Measurements from ENCODE around the gene APOBEC3B. TPM values are rescaled to one million over a fixed set of nuclear protein-coding genes. Genes with fewer than 3 reads are reported as not detected.
"Not testable (repeated sequence)": the region's sequence is repeated elsewhere in the genome, so short reads cannot be mapped to it uniquely, and the experiment has no call there.

The APOBEC3B gene
- total RNA-seq, 1 donor from 2014 or later, result 3.1 TPM

DNA sequence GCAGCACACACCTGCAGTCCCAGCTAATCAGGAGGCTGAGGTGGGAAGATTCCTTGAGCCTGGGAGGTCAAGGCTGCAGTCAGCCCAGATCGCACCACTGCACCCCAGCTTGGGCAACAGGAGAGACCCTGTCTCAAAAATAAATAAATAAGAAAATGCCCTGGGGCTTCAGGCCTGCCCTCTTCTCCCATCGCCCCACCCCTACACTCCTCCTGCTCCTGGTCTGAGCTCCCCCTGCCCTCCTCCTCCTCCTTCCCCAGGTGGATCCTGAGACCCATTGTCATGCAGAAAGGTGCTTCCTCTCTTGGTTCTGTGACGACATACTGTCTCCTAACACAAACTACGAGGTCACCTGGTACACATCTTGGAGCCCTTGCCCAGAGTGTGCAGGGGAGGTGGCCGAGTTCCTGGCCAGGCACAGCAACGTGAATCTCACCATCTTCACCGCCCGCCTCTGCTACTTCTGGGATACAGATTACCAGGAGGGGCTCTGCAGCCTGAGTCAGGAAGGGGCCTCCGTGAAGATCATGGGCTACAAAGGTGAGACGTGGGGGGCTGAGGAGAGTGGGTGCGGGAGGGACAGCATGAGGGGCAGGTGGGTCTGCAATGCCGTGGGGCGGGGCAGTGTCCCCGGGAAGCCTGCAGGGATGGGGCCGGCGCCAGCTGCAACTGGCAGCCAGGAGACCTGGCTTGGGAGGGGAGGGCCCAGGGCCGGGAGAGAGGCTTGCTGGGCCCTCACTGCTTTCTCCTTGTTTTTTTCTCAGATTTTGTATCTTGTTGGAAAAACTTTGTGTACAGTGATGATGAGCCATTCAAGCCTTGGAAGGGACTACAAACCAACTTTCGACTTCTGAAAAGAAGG is 49.5 kb downstream of the APOBEC3B start:
- not testable (repeated sequence) for DNase-seq

DNA sequence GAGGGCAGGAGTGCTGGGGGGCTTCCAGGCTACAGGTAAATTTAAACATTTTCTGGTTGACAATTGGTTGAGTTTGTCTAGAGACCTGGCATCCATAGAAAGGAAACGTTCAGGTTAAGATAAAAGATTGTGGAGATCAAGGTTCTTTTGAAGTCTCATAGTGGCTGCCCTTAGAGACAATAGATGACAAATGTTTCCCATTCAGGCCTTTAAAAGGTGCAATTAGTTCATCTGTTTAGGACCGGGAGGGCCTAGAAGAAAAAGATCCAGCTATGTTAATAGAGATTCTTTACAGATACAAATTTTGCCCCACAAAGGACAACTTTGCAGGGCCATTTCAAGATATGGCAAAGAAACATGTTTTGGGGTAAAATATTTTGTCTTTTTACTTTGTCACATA is 54.9 kb downstream of the APOBEC3B start:
- DNase-seq, result not testable (repeated sequence)

DNA sequence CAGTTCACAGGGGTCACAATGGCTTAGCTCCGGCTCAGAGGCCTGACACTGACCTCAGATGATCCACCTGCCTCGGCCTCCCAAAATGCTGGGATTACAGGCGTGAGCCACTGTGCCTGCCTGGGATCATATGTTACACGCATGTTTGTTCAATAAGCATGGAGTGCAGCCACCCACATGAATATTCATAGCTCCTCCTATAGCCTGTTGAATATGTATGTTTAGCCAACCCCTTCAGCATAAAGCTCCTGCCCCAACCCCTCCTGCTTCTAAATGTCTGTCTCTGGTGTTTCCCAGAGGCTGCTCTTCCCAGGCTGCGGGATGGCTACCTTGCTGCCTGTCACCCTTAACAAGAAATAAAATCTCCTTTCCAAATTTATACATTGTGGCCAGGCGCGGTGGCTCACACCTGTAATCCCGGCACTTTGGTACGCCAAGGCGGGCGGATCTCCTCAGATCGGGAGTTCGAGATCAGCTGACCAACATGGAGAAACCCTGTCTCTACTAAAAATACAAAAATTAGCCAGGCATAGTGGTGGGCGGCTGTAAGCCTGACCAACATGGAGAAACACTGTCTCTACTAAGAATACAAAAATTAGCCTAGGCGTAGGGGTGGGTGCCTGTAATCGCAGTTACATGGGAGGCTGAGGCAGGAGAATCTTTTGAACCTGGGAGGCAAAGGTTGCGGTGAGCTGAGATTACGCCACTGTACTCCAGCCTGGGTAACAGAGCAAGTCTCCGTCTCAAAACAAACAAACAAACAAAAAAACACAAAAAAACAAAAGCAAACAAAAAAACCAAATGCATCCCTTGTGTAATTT is 57.4 kb downstream of the APOBEC3B start:
- DNase-seq, result no peak

DNA sequence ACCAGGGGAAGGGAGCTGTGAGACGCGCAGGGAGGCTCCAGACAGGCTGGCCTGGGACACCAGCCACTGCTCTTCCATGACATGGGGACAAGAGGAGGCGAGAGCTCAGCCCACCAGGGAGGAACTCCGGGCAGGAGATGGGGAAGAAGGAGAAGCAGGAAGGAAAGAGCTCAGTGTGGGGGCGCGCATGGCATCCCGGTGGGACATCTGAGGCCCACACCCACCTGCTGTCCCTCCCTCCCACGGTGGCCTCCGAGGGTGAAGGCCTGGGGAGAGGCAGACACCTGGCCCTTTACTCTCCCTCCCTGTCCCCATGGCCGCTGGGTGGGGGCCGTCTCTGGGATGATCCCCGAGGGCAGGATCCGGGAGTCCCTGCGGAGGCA is 58.0 kb downstream of the APOBEC3B start:
- not testable (repeated sequence) for DNase-seq

DNA sequence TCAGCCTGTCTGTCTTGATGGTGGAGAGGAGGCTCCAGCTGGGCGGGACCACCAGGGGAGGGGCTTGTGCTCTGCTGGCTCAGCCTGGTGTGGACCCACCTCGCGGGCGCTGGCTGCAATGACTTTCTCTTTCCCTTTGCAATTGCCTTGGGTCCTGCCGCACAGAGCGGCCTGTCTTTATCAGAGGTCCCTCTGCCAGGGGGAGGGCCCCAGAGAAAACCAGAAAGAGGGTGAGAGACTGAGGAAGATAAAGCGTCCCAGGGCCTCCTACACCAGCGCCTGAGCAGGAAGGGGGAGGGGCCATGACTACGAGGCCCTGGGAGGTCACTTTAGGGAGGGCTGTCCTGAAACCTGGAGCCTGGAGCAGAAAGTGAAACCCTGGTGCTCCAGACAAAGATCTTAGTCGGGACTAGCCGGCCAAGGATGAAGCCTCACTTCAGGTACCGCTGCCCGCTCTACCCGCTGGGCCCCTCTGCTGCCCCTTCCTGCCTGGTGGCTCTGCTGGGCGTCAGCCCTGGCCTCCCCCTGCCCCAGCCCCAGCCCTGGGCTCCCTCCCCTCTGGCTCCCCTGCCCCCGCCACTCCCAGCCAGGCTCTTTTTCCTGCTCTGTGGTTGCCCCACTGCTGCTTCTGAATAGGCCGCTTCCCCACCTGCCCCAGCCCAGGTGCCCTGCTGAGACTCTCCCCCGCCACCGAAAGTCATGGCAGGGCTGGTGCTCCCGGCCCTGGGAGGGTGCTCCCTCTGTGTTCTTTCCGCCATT is 58.6 kb downstream of the APOBEC3B start, which contains the start of gene APOBEC3F:
TSS of gene APOBEC3F (plus strand) at position 327 of the 759 bp plus-strand sequence. CDS start at position 424, 97 bp downstream.
- not testable (repeated sequence) for DNase-seq

DNA sequence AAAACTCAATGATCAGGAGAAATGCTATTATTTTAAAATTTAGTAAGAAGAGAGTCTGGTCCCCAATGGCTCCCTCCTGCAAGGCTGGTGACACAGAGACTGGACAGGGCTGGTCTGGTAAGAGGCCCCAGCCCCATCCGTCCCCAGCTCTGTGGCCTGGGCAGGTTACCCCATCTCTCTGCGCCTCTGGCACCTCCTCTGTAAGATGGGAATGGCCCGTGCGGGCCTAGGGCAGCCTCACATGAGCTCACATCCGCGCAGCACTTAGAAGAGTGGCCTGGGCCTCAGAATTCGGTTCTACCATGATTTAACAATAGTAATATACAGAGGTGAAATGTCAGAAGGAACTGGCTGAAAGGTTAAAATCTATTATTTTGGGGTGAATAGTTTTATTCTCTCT is 59.8 kb downstream of the APOBEC3B start:
- no peak for DNase-seq

Other genes starting within 250 kb of the APOBEC3B start
- 50.6 TPM for gene SUN2, start 226.3 kb upstream of the APOBEC3B start, total RNA-seq
- gene DNAL4, start 188.2 kb upstream of the APOBEC3B start, total RNA-seq, result 9.5 TPM
- 2.5 TPM for gene NPTXR, start 138.3 kb upstream of the APOBEC3B start, total RNA-seq
- 18.0 TPM for gene CBX6, start 110.1 kb upstream of the APOBEC3B start, total RNA-seq
- gene APOBEC3A, start 24.7 kb upstream of the APOBEC3B start, total RNA-seq, result 12.6 TPM
- 4.1 TPM for gene APOBEC3C, start 31.9 kb downstream of the APOBEC3B start, total RNA-seq
- gene APOBEC3D, start 38.8 kb downstream of the APOBEC3B start, total RNA-seq, result 0.39 TPM
- 4.0 TPM for gene APOBEC3F, start 58.5 kb downstream of the APOBEC3B start, total RNA-seq
- 4.4 TPM for gene APOBEC3G, start 94.9 kb downstream of the APOBEC3B start, total RNA-seq
- gene APOBEC3H, start 114.9 kb downstream of the APOBEC3B start, total RNA-seq, result not detected
- 4.0 TPM for gene CBX7, start 170.3 kb downstream of the APOBEC3B start, total RNA-seq